ENCODE measurements around the gene KCNQ1.

Gene KCNQ1

DNA sequence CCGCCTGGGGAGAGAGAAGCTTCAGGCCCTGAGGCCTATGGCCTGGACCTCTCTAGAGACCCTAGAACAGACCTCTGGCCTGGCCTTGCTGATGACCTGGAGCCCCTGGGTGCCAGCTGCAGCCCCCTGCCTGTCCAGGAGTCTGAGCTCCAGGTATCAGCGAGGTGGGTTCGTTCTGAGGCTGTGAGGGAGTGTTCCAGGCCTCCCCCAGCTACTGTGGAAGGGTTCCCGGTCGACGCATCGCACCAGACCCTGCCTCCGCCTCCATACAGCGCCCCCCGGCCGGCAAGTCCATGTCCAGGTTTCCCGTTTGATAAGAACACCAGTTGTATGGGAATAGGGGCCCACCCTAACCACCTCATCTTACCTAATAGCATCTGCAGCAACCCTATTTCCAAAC, 111.1 kb downstream of the KCNQ1 start:
- Histone ChIP-seq H3K9me2 (replicated peaks; ENCODE audit: low read depth, low read length) (no peaks in the 10 kb centered on the region), H3F3A (ENCODE audit: low read depth) (no peaks in the 10 kb centered on the region), H3K9me3 (ENCODE audit: insufficient read depth, low read depth, low read length) (no peaks in the 10 kb centered on the region), H3K36me3 (ENCODE audit: insufficient read depth, low read length) (no peaks in the 10 kb centered on the region), H3K9ac (ENCODE audit: low read depth, low read length, poor library complexity, severe bottlenecking) (no peak overlapping the region), H3K79me2 (ENCODE audit: insufficient read depth, low read length) (no peaks in the 10 kb centered on the region), H3K4me2 (ENCODE audit: low read depth, low read length, poor library complexity, severe bottlenecking) (no peak overlapping the region), H3K4me1 (ENCODE audit: insufficient read depth, low read length, poor library complexity, severe bottlenecking) (peaks cover 11% of the 10 kb centered on the region), H3K27me3 (ENCODE audit: insufficient read depth, low read length, poor library complexity, severe bottlenecking) (no peaks in the 10 kb centered on the region), H2AFZ (ENCODE audit: low read length) (no peak overlapping the region), H4K20me1 (ENCODE audit: insufficient read depth, low read length, poor library complexity, severe bottlenecking) (no peaks in the 10 kb centered on the region), H3K4me3 (ENCODE audit: low read length, poor library complexity, severe bottlenecking) (no peak overlapping the region)
- TF ChIP-seq, protein P1, sequence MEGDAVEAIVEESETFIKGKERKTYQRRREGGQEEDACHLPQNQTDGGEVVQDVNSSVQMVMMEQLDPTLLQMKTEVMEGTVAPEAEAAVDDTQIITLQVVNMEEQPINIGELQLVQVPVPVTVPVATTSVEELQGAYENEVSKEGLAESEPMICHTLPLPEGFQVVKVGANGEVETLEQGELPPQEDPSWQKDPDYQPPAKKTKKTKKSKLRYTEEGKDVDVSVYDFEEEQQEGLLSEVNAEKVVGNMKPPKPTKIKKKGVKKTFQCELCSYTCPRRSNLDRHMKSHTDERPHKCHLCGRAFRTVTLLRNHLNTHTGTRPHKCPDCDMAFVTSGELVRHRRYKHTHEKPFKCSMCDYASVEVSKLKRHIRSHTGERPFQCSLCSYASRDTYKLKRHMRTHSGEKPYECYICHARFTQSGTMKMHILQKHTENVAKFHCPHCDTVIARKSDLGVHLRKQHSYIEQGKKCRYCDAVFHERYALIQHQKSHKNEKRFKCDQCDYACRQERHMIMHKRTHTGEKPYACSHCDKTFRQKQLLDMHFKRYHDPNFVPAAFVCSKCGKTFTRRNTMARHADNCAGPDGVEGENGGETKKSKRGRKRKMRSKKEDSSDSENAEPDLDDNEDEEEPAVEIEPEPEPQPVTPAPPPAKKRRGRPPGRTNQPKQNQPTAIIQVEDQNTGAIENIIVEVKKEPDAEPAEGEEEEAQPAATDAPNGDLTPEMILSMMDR (conservative IDR thresholded peaks at IDR 0.05; ENCODE audit: low read length): no peak
- no peak for TF ChIP-seq EZH2phosphoT487 (IDR thresholded peaks at IDR 0.05; ENCODE audit: borderline replicate concordance)

DNA sequence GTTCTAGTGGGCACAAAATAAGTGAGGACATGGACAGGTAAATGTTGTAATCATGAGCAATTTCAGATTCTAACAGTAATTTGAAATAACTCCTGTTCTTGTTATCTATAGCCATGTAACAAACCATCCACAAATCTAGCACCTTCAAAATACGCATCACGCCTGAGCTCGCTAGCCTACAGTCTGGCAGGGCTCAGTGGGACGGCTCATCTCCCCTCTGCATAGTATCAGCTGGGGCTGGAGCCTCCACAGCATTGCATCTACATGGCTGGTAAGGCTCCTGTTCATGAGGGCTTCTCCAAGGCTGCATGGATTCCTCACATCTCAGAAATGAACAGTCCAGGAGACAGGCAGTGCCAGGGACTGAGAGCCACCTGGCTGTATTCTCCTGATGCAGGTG, 112.6 kb downstream of the KCNQ1 start:
- Histone ChIP-seq H3K4me2 (ENCODE audit: low read depth, low read length, poor library complexity, severe bottlenecking) (no peak overlapping the region), H4K20me1 (ENCODE audit: insufficient read depth, low read length, poor library complexity, severe bottlenecking) (no peaks in the 10 kb centered on the region), H3K36me3 (ENCODE audit: insufficient read depth, low read length) (no peaks in the 10 kb centered on the region), H3K4me1 (ENCODE audit: insufficient read depth, low read length, poor library complexity, severe bottlenecking) (peaks cover 11% of the 10 kb centered on the region), H3K9me2 (replicated peaks; ENCODE audit: low read depth, low read length) (no peaks in the 10 kb centered on the region), H3K4me3 (ENCODE audit: low read length, poor library complexity, severe bottlenecking) (no peak overlapping the region), H3K9ac (ENCODE audit: low read depth, low read length, poor library complexity, severe bottlenecking) (no peak overlapping the region), H3K79me2 (ENCODE audit: insufficient read depth, low read length) (no peaks in the 10 kb centered on the region), H3F3A (ENCODE audit: low read depth) (no peaks in the 10 kb centered on the region), H3K9me3 (ENCODE audit: insufficient read depth, low read depth, low read length) (no peaks in the 10 kb centered on the region), H2AFZ (ENCODE audit: low read length) (no peak overlapping the region), H3K27me3 (ENCODE audit: insufficient read depth, low read length, poor library complexity, severe bottlenecking) (no peaks in the 10 kb centered on the region)
- no peak for TF ChIP-seq EZH2phosphoT487 (IDR thresholded peaks at IDR 0.05; ENCODE audit: borderline replicate concordance)
- TF ChIP-seq, protein P1 (conservative IDR thresholded peaks at IDR 0.05; ENCODE audit: low read length): no peak

DNA sequence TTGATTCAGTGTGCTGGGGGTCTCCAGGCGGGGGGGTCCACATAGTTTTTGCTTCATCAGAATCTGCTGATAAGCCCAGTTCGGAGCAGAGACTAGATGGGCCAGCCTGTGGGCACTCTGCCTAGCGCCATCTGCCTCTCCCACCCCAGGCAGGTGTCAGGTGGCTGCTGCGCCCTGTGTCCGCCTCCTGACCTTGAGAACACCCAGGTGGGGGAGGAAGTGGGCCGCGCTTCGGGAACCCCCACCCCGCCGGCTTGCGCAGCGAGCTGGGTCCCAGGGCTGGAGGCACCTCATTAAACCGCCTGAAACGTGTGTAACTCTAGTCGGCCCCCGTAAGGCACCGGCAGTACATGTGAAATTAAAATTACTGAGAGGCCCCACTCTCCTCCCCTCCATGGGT, 113.6 kb downstream of the KCNQ1 start:
- Histone ChIP-seq H3K4me1 (ENCODE audit: insufficient read depth, low read length, poor library complexity, severe bottlenecking) (peaks cover 11% of the 10 kb centered on the region), H2AFZ (ENCODE audit: low read length) (no peak overlapping the region), H3K9ac (ENCODE audit: low read depth, low read length, poor library complexity, severe bottlenecking) (no peak overlapping the region), H3K4me3 (ENCODE audit: low read length, poor library complexity, severe bottlenecking) (no peak overlapping the region), H3K9me2 (replicated peaks; ENCODE audit: low read depth, low read length) (no peaks in the 10 kb centered on the region), H3K36me3 (ENCODE audit: insufficient read depth, low read length) (no peaks in the 10 kb centered on the region), H3K27me3 (ENCODE audit: insufficient read depth, low read length, poor library complexity, severe bottlenecking) (no peaks in the 10 kb centered on the region), H3F3A (ENCODE audit: low read depth) (no peaks in the 10 kb centered on the region), H4K20me1 (ENCODE audit: insufficient read depth, low read length, poor library complexity, severe bottlenecking) (no peaks in the 10 kb centered on the region), H3K79me2 (ENCODE audit: insufficient read depth, low read length) (no peaks in the 10 kb centered on the region), H3K9me3 (ENCODE audit: insufficient read depth, low read depth, low read length) (no peaks in the 10 kb centered on the region), H3K4me2 (ENCODE audit: low read depth, low read length, poor library complexity, severe bottlenecking) (no peak overlapping the region)
- TF ChIP-seq EZH2phosphoT487 (IDR thresholded peaks at IDR 0.05; ENCODE audit: borderline replicate concordance): no peak
- TF ChIP-seq, protein P1 (conservative IDR thresholded peaks at IDR 0.05; ENCODE audit: low read length): no peak

All from Loucy (cell line).